Psoas muscle (tissue), 8 donors: ENCODE measurements around the gene FAM216A. TPM values are rescaled to one million over a fixed set of nuclear protein-coding genes. Genes with fewer than 3 reads are reported as not detected.
"Not testable (repeated sequence)": the region's sequence is repeated elsewhere in the genome, so short reads cannot be mapped to it uniquely, and the experiment has no call there.

Experiments used
- ATAC-seq, 4 donors: fragments of 200-7000 bp; cut with Tn5 transposase; one replicate each; pipeline ENCODE4 v1.9.1; 2020; ENCODE audit warnings: moderate library complexity in 3 of 4, mild to moderate bottlenecking in 2 of 4
- DNase-seq, 2 donors: peaks; one replicate each; pipeline ENCODE4 v3.0.0-alpha.2; 2020
- H3K27ac ChIP-seq: fragments of 200-600 bp; one replicate; pipeline ENCODE4 v1.8.0; 2022
- H3K27me3 ChIP-seq, 3 donors: fragments of 200-600 bp in 1 of 3; one replicate each; pipeline versions ENCODE4 v1.6.1 to v1.8.0; 2013 to 2022; ENCODE audit warnings: low read length in 2 of 3, mild to moderate bottlenecking in 2 of 3, moderate library complexity in 1 of 3; ENCODE audit not compliant: insufficient read depth in 3 of 3
- H3K36me3 ChIP-seq, 2 donors: fragments of 200-600 bp in 1 of 2; one replicate each; pipeline versions ENCODE4 v1.6.1 to v1.8.0; 2013 to 2022; ENCODE audit warnings: low read depth in 1 of 2, mild to moderate bottlenecking in 1 of 2, moderate library complexity in 1 of 2; ENCODE audit not compliant: insufficient read depth in 1 of 2
- H3K4me1 ChIP-seq: fragments of 200-600 bp; one replicate; pipeline ENCODE4 v1.8.0; 2022
- H3K4me3 ChIP-seq: fragments of 200-600 bp; one replicate; pipeline ENCODE4 v1.8.0; 2022; ENCODE audit warnings: mild to moderate bottlenecking
- H3K9me3 ChIP-seq: fragments of 200-600 bp; one replicate; pipeline ENCODE4 v1.8.0; 2022
- WGBS, 3 donors: extraction: QIAGEN DNeasy Blood & Tissue Kit; methylation state at CpG; one replicate each; pipeline versions ENCODE4 v1.1.6 to v1.1.7; 2013; 5-methylcytosine and 5-hydroxymethylcytosine counted together
- intact Hi-C, 2 donors: fragments of 100-400 bp; cut with DNase I; formaldehyde crosslinking; loops; one replicate each; pipeline versions ENCODE4 v1.11.0 to v1.14.2; 2022
- polyA plus RNA-seq, 3 donors: library from polyadenylated mRNA; stranded (reverse); fragments of 200-250 nt; gene quantifications; one replicate each; pipeline ENCODE4 v1.2.3, GENCODE V29; 2013
- total RNA-seq, 4 donors: library from RNA; stranded (reverse); fragmentation: NEBNext Ultra II Directional in 2 of 4; extraction: Animal tissue kit (Norgen Biotek cat#: 25700) in 2 of 4; gene quantifications; one replicate each; pipeline versions ENCODE4 v1.2.1 to v1.2.4, GENCODE V29; 2021 to 2023
- TF ChIP-seq, protein P1 (sequence below): fragments of 200-600 bp; IDR thresholded peaks from one replicate; pipeline ENCODE4 v1.8.0; 2022; ENCODE audit warnings: antibody characterized with exemption
- donor health status: healthy with polysubstance abuse.
- donor health status: DM: no; HTN: no; CAD: no; lungs with moderate emphysema.
- donor health status: Bipolar disorder and iron deficiency.
- donor health status: healthy.
- donor health status: DM: yes; HTN: yes; CAD: no.
- donor health status: DM: no; HTN: no; CAD: no.
- donor health status: DM: no; HTN: no; CAD: no.
- donor health status: DM: yes; HTN: yes; CAD: no.

FAM216A gene
- total and polyA plus RNA-seq, 7 donors, result 1.7 to 8.3 (median 3.1) TPM

DNA sequence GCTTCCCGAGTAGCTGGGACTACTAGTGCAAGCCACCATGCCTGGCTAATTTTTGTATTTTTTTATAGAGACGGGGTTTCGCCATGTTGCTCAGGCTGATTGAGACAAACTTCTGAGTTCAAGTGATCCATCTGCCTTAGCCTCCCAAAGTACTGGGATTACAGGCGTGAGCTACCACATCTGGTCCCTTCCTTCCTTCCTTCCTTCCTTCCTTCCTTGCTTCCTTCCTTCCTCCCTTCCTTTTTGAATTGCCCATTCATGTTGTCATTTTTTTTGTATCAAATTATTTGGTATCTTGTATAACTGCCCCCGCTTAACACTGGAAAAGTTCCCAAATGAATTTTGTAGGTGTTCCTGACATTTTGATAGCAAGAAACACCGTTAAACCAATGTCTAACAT is 45.2 kb downstream of the FAM216A start:
- H3K4me1 ChIP-seq, result no peaks in the 10 kb centered on the region
- DNase-seq (no peak), ATAC-seq (no peak)
- no peak overlapping the region for H3K27ac ChIP-seq
- H3K36me3 ChIP-seq, result no peaks in the 10 kb centered on the region
- H3K4me3 ChIP-seq, result no peak overlapping the region
- TF ChIP-seq, protein P1, sequence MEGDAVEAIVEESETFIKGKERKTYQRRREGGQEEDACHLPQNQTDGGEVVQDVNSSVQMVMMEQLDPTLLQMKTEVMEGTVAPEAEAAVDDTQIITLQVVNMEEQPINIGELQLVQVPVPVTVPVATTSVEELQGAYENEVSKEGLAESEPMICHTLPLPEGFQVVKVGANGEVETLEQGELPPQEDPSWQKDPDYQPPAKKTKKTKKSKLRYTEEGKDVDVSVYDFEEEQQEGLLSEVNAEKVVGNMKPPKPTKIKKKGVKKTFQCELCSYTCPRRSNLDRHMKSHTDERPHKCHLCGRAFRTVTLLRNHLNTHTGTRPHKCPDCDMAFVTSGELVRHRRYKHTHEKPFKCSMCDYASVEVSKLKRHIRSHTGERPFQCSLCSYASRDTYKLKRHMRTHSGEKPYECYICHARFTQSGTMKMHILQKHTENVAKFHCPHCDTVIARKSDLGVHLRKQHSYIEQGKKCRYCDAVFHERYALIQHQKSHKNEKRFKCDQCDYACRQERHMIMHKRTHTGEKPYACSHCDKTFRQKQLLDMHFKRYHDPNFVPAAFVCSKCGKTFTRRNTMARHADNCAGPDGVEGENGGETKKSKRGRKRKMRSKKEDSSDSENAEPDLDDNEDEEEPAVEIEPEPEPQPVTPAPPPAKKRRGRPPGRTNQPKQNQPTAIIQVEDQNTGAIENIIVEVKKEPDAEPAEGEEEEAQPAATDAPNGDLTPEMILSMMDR, result no peak
- intact Hi-C loops, result loop anchor here in 1 of 2 donors (10.0 kb wide), 2 partner anchors 181 to 311 kb away; no protein-coding TSS in a partner anchor
- no peaks in the 10 kb centered on the region for H3K27me3 ChIP-seq
- WGBS, 3 donors, result 70 to 77% (median 76%) methylated on average over 6 of the region's 6 CpGs
- H3K9me3 ChIP-seq, result no peaks in the 10 kb centered on the region

- no peaks in the 10 kb centered on the region for H3K9me3 ChIP-seq
- TF ChIP-seq, protein P1, result no peak
- DNase-seq, result no peak
- 43 to 70% (median 64%) methylated on average over 1 of the region's 1 CpG for WGBS, 3 donors
- H3K27ac ChIP-seq, result no peak overlapping the region
- no peaks in the 10 kb centered on the region for H3K27me3 ChIP-seq
- no peaks in the 10 kb centered on the region for H3K36me3 ChIP-seq
- H3K4me3 ChIP-seq, result no peak overlapping the region
- no peaks in the 10 kb centered on the region for H3K4me1 ChIP-seq
- no peak for ATAC-seq
- intact Hi-C loops, result loop anchor here in 1 of 2 donors (10.0 kb wide), 2 partner anchors 180 to 310 kb away; no protein-coding TSS in a partner anchor
Measured at GRCh38 chr12:110514363-110514762, 45.7 kb downstream of the FAM216A start.

- WGBS, 3 donors, result 80 to 88% (median 87%) methylated on average over 3 of the region's 3 CpGs
- H3K36me3 ChIP-seq, result no peaks in the 10 kb centered on the region
- intact Hi-C loops, result loop anchor here in 1 of 2 donors (10.0 kb wide), 2 partner anchors 178 to 308 kb away; no protein-coding TSS in a partner anchor
- H3K27ac ChIP-seq, result no peak overlapping the region
- TF ChIP-seq, protein P1, result no peak
- no peaks in the 10 kb centered on the region for H3K9me3 ChIP-seq
- no peaks in the 10 kb centered on the region for H3K27me3 ChIP-seq
- H3K4me3 ChIP-seq, result no peak overlapping the region
- H3K4me1 ChIP-seq, result no peaks in the 10 kb centered on the region
- DNase-seq, result no peak
- no peak for ATAC-seq
Measured at GRCh38 chr12:110516995-110517394, 48.4 kb downstream of the FAM216A start.

GRCh38 chr12:110518014-110518413 is 49.4 kb downstream of the FAM216A start:
- intact Hi-C loops, result loop anchor here in 1 of 2 donors (10.0 kb wide), 2 partner anchors 177 to 307 kb away; no protein-coding TSS in a partner anchor
- not testable (repeated sequence) for H3K27me3 ChIP-seq, H3K36me3 ChIP-seq, H3K9me3 ChIP-seq, DNase-seq, ATAC-seq, H3K27ac ChIP-seq, H3K4me1 ChIP-seq, H3K4me3 ChIP-seq
- WGBS, 3 donors, result 89 to 92% (median 90%) methylated on average over 5 to 8 of the region's 8 CpGs

DNA sequence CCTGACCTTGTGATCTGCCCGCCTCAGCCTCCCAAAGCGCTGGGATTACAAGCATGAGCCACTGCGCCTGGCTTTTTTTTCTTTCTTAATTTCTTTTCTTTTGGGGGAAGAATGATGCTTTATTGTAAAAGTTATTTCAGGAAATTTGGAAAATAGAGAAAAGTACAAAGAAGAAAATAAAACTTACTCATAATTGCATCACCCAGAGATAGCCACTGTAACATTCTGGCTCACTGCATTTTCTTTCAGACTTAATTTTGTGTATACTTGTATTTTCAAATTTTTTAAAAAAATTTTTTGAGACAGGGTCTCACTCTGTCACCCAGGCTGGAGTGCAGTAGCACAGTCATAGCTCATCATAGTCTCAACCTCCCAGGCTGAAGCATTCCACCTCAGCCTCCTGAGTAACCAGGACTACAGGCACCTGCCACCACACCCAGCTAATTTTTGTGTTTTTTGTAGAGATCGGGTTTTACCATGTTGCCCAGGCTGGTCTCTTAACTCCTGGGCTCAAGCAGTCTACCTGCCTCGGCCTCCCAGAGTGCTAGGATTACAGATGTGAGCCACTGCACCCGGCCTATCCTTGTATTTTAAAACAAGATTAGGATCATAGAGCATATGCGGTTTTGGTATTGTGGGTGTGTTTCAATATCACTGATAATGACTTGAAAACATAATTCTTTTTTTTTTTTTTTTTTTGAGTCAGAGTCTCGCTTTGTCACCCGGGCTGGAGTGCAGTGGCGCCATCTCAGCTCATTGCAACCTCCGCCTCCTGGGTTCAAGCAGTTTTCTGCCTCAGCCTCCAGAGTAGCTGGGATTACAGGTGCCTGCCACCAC is 52.4 kb downstream of the FAM216A start:
- intact Hi-C loops, H3K27me3 ChIP-seq, H3K27ac ChIP-seq, H3K4me3 ChIP-seq, H3K4me1 ChIP-seq, H3K36me3 ChIP-seq, DNase-seq, H3K9me3 ChIP-seq: not testable (repeated sequence)
- ATAC-seq, result peak in 1 of 4 donors; percentile 26
- WGBS, 3 donors, result 91 to 94% (median 94%) methylated on average over 10 to 11 of the region's 11 CpGs
